GM12892 (cell line): ENCODE measurements around the gene MYO5A.
"Not testable (repeated sequence)": the region's sequence is repeated elsewhere in the genome, so short reads cannot be mapped to it uniquely, and the experiment has no call there.

Experiments used
- DNase-seq: peaks from one replicate; pipeline ENCODE4 v3.0.0; 2011; ENCODE audit not compliant: insufficient read length
- FAIRE-seq: peaks from 2 replicates; lab custom pipeline; 2011; peaks lifted over from hg19 to GRCh38; lab: Jason Lieb, UNC
- POLR2A ChIP-seq: IDR thresholded peaks from 2 replicates; pipeline ENCODE4 v1.6.1; 2011; ENCODE audit warnings: low read depth, low read length, control low read depth
- POLR2AphosphoS5 ChIP-seq: IDR thresholded peaks from 2 replicates; pipeline ENCODE4 v1.6.1; 2011; ENCODE audit warnings: low read depth, low read length, control low read depth
- TAF1 ChIP-seq: IDR thresholded peaks from 2 replicates; pipeline ENCODE4 v1.6.1; 2011; ENCODE audit warnings: low read depth, mild to moderate bottlenecking, control low read depth, low read length, borderline replicate concordance

Gene MYO5A

GRCh38 chr15:52466716-52467115 is 62.0 kb downstream of the MYO5A start:
- FAIRE-seq, result no peak
- no peak for TF ChIP-seq POLR2A
- no peak for TF ChIP-seq TAF1
- TF ChIP-seq POLR2AphosphoS5, result no peak
- DNase-seq, result no peak

- FAIRE-seq (peak; percentile 99), DNase-seq (peak; percentile 60)
- 0 out of 2 replicates have a peak, but pooled peaks have one; percentile 59 for TF ChIP-seq TAF1
- TF ChIP-seq POLR2AphosphoS5, result peak; percentile 78
- TF ChIP-seq POLR2A, result peak; percentile 74
Measured at GRCh38 chr15:52466134-52466701, 62.5 kb downstream of the MYO5A start.

GRCh38 chr15:52464478-52464877 is 64.2 kb downstream of the MYO5A start:
- peak; percentile 91 for FAIRE-seq
- TF ChIP-seq TAF1 (no peak), POLR2AphosphoS5 (no peak), POLR2A (no peak)
- DNase-seq, result peak; percentile 16

- FAIRE-seq (no peak), DNase-seq (no peak)
- TF ChIP-seq TAF1 (no peak), POLR2A (no peak), POLR2AphosphoS5 (no peak)
Measured at GRCh38 chr15:52464040-52464439, 64.6 kb downstream of the MYO5A start.

- FAIRE-seq, result no peak
- DNase-seq, result no peak
- no peak for TF ChIP-seq POLR2AphosphoS5
- TF ChIP-seq POLR2A, result no peak
- no peak for TF ChIP-seq TAF1
Measured at GRCh38 chr15:52463638-52464037, 65.0 kb downstream of the MYO5A start.

- FAIRE-seq (no peak), DNase-seq (no peak)
- TF ChIP-seq POLR2AphosphoS5 (no peak), TAF1 (no peak), POLR2A (no peak)
Measured at GRCh38 chr15:52462806-52463360, 65.8 kb downstream of the MYO5A start.

GRCh38 chr15:52459701-52460100 is 69.0 kb downstream of the MYO5A start:
- FAIRE-seq, result not testable (repeated sequence)

GRCh38 chr15:52459265-52459664 is 69.4 kb downstream of the MYO5A start:
- not testable (repeated sequence) for FAIRE-seq, DNase-seq

More at GRCh38 chr15:52459701-52460100, 69.0 kb downstream of the MYO5A start:
- DNase-seq, result not testable (repeated sequence)

- no peak for FAIRE-seq
- TF ChIP-seq TAF1 (no peak), POLR2A (no peak), POLR2AphosphoS5 (no peak)
- no peak for DNase-seq
Measured at GRCh38 chr15:52448011-52448890, 80.4 kb downstream of the MYO5A start.

- no peak for DNase-seq
- TF ChIP-seq TAF1, result no peak
- TF ChIP-seq POLR2AphosphoS5, result no peak
- no peak for TF ChIP-seq POLR2A
- no peak for FAIRE-seq
Measured at GRCh38 chr15:52445954-52446353, 82.7 kb downstream of the MYO5A start.

- TF ChIP-seq POLR2AphosphoS5, result no peak
- no peak for TF ChIP-seq TAF1
- TF ChIP-seq POLR2A, result no peak
- FAIRE-seq (no peak), DNase-seq (no peak)
Measured at GRCh38 chr15:52445553-52445952, 83.1 kb downstream of the MYO5A start.

- FAIRE-seq, DNase-seq: not testable (repeated sequence)
Measured at GRCh38 chr15:52443205-52443604, 85.5 kb downstream of the MYO5A start.
